ENCODE results near the gene IDI1. TPM values are rescaled to one million over a fixed set of nuclear protein-coding genes. Genes with fewer than 3 reads are reported as not detected.

Gene IDI1
- polyA plus RNA-seq, 1 of the 3 experiments (the other 2 are of a cell fraction): 15.9 TPM

GRCh38 chr10:1094112-1095057, 45.5 kb upstream of the IDI1 start:
- WGBS (ENCODE audit: low lambda C conversion rate): 98% methylated on average over 15 of the region's 15 CpGs
- Histone ChIP-seq H3K27me3 (ENCODE audit: insufficient read depth) (no peaks in the 10 kb centered on the region), H3K79me2 (ENCODE audit: insufficient read depth) (no peaks in the 10 kb centered on the region), H3K9me3 (no peaks in the 10 kb centered on the region), H3F3A (replicated peaks; ENCODE audit: insufficient read depth) (no peaks in the 10 kb centered on the region), H3K4me3 (ENCODE audit: low read depth in 2 of 2, low read length in 1 of 2) (no peak overlapping the region), H3K4me2 (no peak overlapping the region), H3K9ac (no peak overlapping the region), H2AFZ (ENCODE audit: low read depth) (no peak overlapping the region), H3K36me3 (replicated peaks in 1 of 2; ENCODE audit: control insufficient read depth in 1 of 2, insufficient read depth in 2 of 2, low read length in 1 of 2) (peaks cover 4 to 72% of the 10 kb centered on the region in 2 experiments), H4K20me1 (ENCODE audit: insufficient read depth) (no peaks in the 10 kb centered on the region), H3K4me1 (ENCODE audit: control insufficient read depth in 1 of 2, insufficient read depth in 2 of 2, low read depth in 1 of 2, low read length in 1 of 2) (peaks cover 0 to 20% of the 10 kb centered on the region in 2 experiments; a peak in 2 of 4 replicates), H3K27ac (ENCODE audit: low read depth in 2 of 2, low read length in 1 of 2) (no peak overlapping the region), H3K9me2 (no peaks in the 10 kb centered on the region)
- TF ChIP-seq USF2 (IDR thresholded peaks at IDR 0.05; ENCODE audit: borderline replicate concordance, low read depth, low read length): no peak
- TF ChIP-seq YY1 (IDR thresholded peaks at IDR 0.05; ENCODE audit: low read depth): no peak
- no peak for TF ChIP-seq GATA2 (CRISPR knock-in tag; IDR thresholded peaks at IDR 0.05)
- no peak for TF ChIP-seq POLR2AphosphoS5 (IDR thresholded peaks at IDR 0.05; ENCODE audit: low read depth, low read length)
- TF ChIP-seq TAF1 (IDR thresholded peaks at IDR 0.05; ENCODE audit: borderline replicate concordance, low read depth, low read length): no peak
- no peak for TF ChIP-seq MEF2A (IDR thresholded peaks at IDR 0.05; ENCODE audit: borderline replicate concordance, low read depth)
- no peak for TF ChIP-seq FOXM1 (IDR thresholded peaks at IDR 0.05; ENCODE audit: low read depth)
- no peak for TF ChIP-seq CTCF (IDR thresholded peaks at IDR 0.05)
- TF ChIP-seq EZH2phosphoT487 (IDR thresholded peaks at IDR 0.05; ENCODE audit: borderline replicate concordance, low read depth): no peak
- TF ChIP-seq TCF12 (IDR thresholded peaks at IDR 0.05): no peak
- no peak for TF ChIP-seq CHD2 (IDR thresholded peaks at IDR 0.05; ENCODE audit: low read length, partially characterized antibody)
- CTCF ChIA-PET: no interaction called here
- POLR2A ChIA-PET: no interaction called here
- no peak for DNase-seq

- Histone ChIP-seq H3K9me3 (no peaks in the 10 kb centered on the region), H3K36me3 (replicated peaks in 1 of 2; ENCODE audit: control insufficient read depth in 1 of 2, insufficient read depth in 2 of 2, low read length in 1 of 2) (peaks cover 4 to 72% of the 10 kb centered on the region in 2 experiments), H3K9ac (no peak overlapping the region), H3F3A (replicated peaks; ENCODE audit: insufficient read depth) (no peaks in the 10 kb centered on the region), H3K27me3 (ENCODE audit: insufficient read depth) (no peaks in the 10 kb centered on the region), H3K9me2 (no peaks in the 10 kb centered on the region), H3K27ac (ENCODE audit: low read depth in 2 of 2, low read length in 1 of 2) (no peak overlapping the region), H2AFZ (ENCODE audit: low read depth) (no peak overlapping the region), H3K4me2 (no peak overlapping the region), H3K4me1 (ENCODE audit: control insufficient read depth in 1 of 2, insufficient read depth in 2 of 2, low read depth in 1 of 2, low read length in 1 of 2) (peaks cover 0 to 13% of the 10 kb centered on the region in 2 experiments; a peak in 1 of 4 replicates), H4K20me1 (ENCODE audit: insufficient read depth) (no peaks in the 10 kb centered on the region), H3K4me3 (ENCODE audit: low read depth in 2 of 2, low read length in 1 of 2) (no peak overlapping the region), H3K79me2 (ENCODE audit: insufficient read depth) (no peaks in the 10 kb centered on the region)
- WGBS (ENCODE audit: low lambda C conversion rate): 88% methylated on average over 9 of the region's 9 CpGs
- POLR2A ChIA-PET: no interaction called here
- CTCF ChIA-PET: no interaction called here
- DNase-seq: no peak
- TF ChIP-seq CTCF (IDR thresholded peaks at IDR 0.05) (no peak), FOXM1 (IDR thresholded peaks at IDR 0.05; ENCODE audit: low read depth) (no peak), POLR2AphosphoS5 (IDR thresholded peaks at IDR 0.05; ENCODE audit: low read depth, low read length) (no peak), MAX (IDR thresholded peaks at IDR 0.05; ENCODE audit: low read depth) (no peak), RAD21 (IDR thresholded peaks at IDR 0.05; ENCODE audit: low read length) (no peak), RFX5 (IDR thresholded peaks at IDR 0.05; ENCODE audit: low read length) (no peak), USF2 (IDR thresholded peaks at IDR 0.05; ENCODE audit: borderline replicate concordance, low read depth, low read length) (no peak), SIN3A (IDR thresholded peaks at IDR 0.05; ENCODE audit: borderline replicate concordance, low read depth, low read length) (no peak), GABPA (IDR thresholded peaks at IDR 0.05; ENCODE audit: low read depth) (no peak), NRF1 (IDR thresholded peaks at IDR 0.05; ENCODE audit: low read depth, low read length) (no peak), FOXJ3 (CRISPR knock-in tag; IDR thresholded peaks at IDR 0.05) (no peak), JUND (IDR thresholded peaks at IDR 0.05) (no peak), SMC3 (IDR thresholded peaks at IDR 0.05; ENCODE audit: low read depth, low read length) (no peak), RCOR1 (IDR thresholded peaks at IDR 0.05; ENCODE audit: low read length) (no peak)
Measured at GRCh38 chr10:1093696-1094095, 44.8 kb upstream of the IDI1 start.
